ENCODE measurements around the gene DTWD2. TPM values are rescaled to one million over a fixed set of nuclear protein-coding genes. Genes with fewer than 3 reads are reported as not detected.

Gene DTWD2
- total RNA-seq, 2 donors from 2014 or later = 7.4 to 13.1 TPM

- TF ChIP-seq CTCF (IDR thresholded peaks at IDR 0.05) = no peak
- H3K27ac ChIP-seq = no peak overlapping the region
These were observed 155.4 kb downstream of the DTWD2 start for GRCh38 chr5:118832974-118833373.

GRCh38 chr5:118825226-118825625, 163.1 kb downstream of the DTWD2 start:
- no peaks in the 10 kb centered on the region for H3K36me3 ChIP-seq
- H3K27ac ChIP-seq = peak overlapping the region in 1 of 2 donors; percentile 20
- DNase-seq (ENCODE audit: low spot score) = no peak
- TF ChIP-seq CTCF (IDR thresholded peaks at IDR 0.05) = no peak
- no peaks in the 10 kb centered on the region for H3K9me3 ChIP-seq
- no peaks in the 10 kb centered on the region for H3K4me1 ChIP-seq
- H3K4me3 ChIP-seq = no peak overlapping the region
- no peaks in the 10 kb centered on the region for H3K27me3 ChIP-seq

More at GRCh38 chr5:118832974-118833373, 155.4 kb downstream of the DTWD2 start:
- Histone ChIP-seq H3K4me3 (no peak overlapping the region), H3K4me1 (no peaks in the 10 kb centered on the region), H3K36me3 (no peaks in the 10 kb centered on the region), H3K27me3 (no peaks in the 10 kb centered on the region), H3K9me3 (no peaks in the 10 kb centered on the region)
- no peak for DNase-seq (ENCODE audit: low spot score)

GRCh38 chr5:118818604-118819003, 169.7 kb downstream of the DTWD2 start:
- no peak overlapping the region for H3K4me3 ChIP-seq
- H3K27me3 ChIP-seq = no peaks in the 10 kb centered on the region
- no peak overlapping the region for H3K27ac ChIP-seq
- no peaks in the 10 kb centered on the region for H3K4me1 ChIP-seq
- H3K9me3 ChIP-seq = no peaks in the 10 kb centered on the region
- DNase-seq (ENCODE audit: low spot score) = no peak
- no peak for TF ChIP-seq CTCF (IDR thresholded peaks at IDR 0.05)
- no peaks in the 10 kb centered on the region for H3K36me3 ChIP-seq

GRCh38 chr5:118808441-118808840, 179.9 kb downstream of the DTWD2 start:
- H3K36me3 ChIP-seq = no peaks in the 10 kb centered on the region
- no peaks in the 10 kb centered on the region for H3K27me3 ChIP-seq
- H3K4me1 ChIP-seq = no peaks in the 10 kb centered on the region
- H3K9me3 ChIP-seq = peaks cover 0 to 14% of the 10 kb centered on the region in 2 donors
- H3K4me3 ChIP-seq = no peak overlapping the region
- H3K27ac ChIP-seq = no peak overlapping the region
- no peak for DNase-seq (ENCODE audit: low spot score)
- no peak for TF ChIP-seq CTCF (IDR thresholded peaks at IDR 0.05)

GRCh38 chr5:118806571-118806970, 181.8 kb downstream of the DTWD2 start:
- H3K4me1 ChIP-seq = no peaks in the 10 kb centered on the region
- TF ChIP-seq CTCF (IDR thresholded peaks at IDR 0.05) = no peak
- H3K27me3 ChIP-seq = no peaks in the 10 kb centered on the region
- H3K36me3 ChIP-seq = no peaks in the 10 kb centered on the region
- DNase-seq (ENCODE audit: low spot score) = no peak
- H3K9me3 ChIP-seq = peaks cover 0 to 13% of the 10 kb centered on the region in 2 donors
- no peak overlapping the region for H3K27ac ChIP-seq
- H3K4me3 ChIP-seq = no peak overlapping the region

- Histone ChIP-seq H3K4me3 (no peak overlapping the region), H3K27me3 (no peaks in the 10 kb centered on the region), H3K9me3 (no peaks in the 10 kb centered on the region), H3K4me1 (no peaks in the 10 kb centered on the region), H3K36me3 (no peaks in the 10 kb centered on the region), H3K27ac (no peak overlapping the region)
- TF ChIP-seq CTCF (IDR thresholded peaks at IDR 0.05) = no peak
- DNase-seq (ENCODE audit: low spot score) = no peak
These were observed 186.0 kb downstream of the DTWD2 start for GRCh38 chr5:118802335-118802734.

All from right atrium auricular region (tissue), 2 donors.